ENCODE measurements around the gene ARHGDIA. TPM values are rescaled to one million over a fixed set of nuclear protein-coding genes. Genes with fewer than 3 reads are reported as not detected.
A peak's percentile ranks its signal among the peaks of the same experiment; 100 is the strongest.

The ARHGDIA gene
- total RNA-seq, 1 donor from 2014 or later: 314 TPM

GRCh38 chr17:81903896-81904599 lies 32.9 kb upstream of the ARHGDIA start:
- no peak for TF ChIP-seq CTCF (IDR thresholded peaks at IDR 0.05)
- Histone ChIP-seq H3K36me3 (peaks cover 14 to 44% of the 10 kb centered on the region in 2 donors), H3K27ac (no peak overlapping the region), H3K27me3 (no peaks in the 10 kb centered on the region), H3K9me3 (no peaks in the 10 kb centered on the region), H3K4me3 (no peak overlapping the region), H3K4me1 (peaks cover 5 to 10% of the 10 kb centered on the region in 2 donors)
- intact Hi-C loops (cut with DNase I): no loop called here
- no peak for DNase-seq (ENCODE audit: low spot score in 2 of 2)

- DNase-seq (ENCODE audit: low spot score in 2 of 2): no peak
- no peak for TF ChIP-seq CTCF (IDR thresholded peaks at IDR 0.05)
- Histone ChIP-seq H3K4me1 (peaks cover 5 to 10% of the 10 kb centered on the region in 2 donors), H3K27ac (no peak overlapping the region), H3K4me3 (no peak overlapping the region), H3K9me3 (no peaks in the 10 kb centered on the region), H3K36me3 (peaks cover 18 to 44% of the 10 kb centered on the region in 2 donors), H3K27me3 (no peaks in the 10 kb centered on the region)
- intact Hi-C loops (cut with DNase I): no loop called here
Measured at GRCh38 chr17:81903415-81903831, 32.3 kb upstream of the ARHGDIA start.

- H3K4me3 ChIP-seq: peak overlapping the region in 1 of 2 donors; percentile 65
- peaks cover 5 to 10% of the 10 kb centered on the region in 2 donors for H3K4me1 ChIP-seq
- no peaks in the 10 kb centered on the region for H3K9me3 ChIP-seq
- peak overlapping the region in 1 of 2 donors; percentile 14 for H3K27ac ChIP-seq
- H3K27me3 ChIP-seq: no peaks in the 10 kb centered on the region
- TF ChIP-seq CTCF (IDR thresholded peaks at IDR 0.05): no peak
- peaks cover 18 to 46% of the 10 kb centered on the region in 2 donors for H3K36me3 ChIP-seq
- DNase-seq (ENCODE audit: low spot score in 2 of 2): no peak
- intact Hi-C loops (cut with DNase I): no loop called here
Measured at GRCh38 chr17:81902653-81903414, 31.7 kb upstream of the ARHGDIA start.

GRCh38 chr17:81902023-81902652 lies 31.0 kb upstream of the ARHGDIA start, which contains the start of gene NPB:
Gene NPB (plus strand): TSS chr17:81902238. CDS start chr17:81902278, 40 bp downstream.
- Histone ChIP-seq H3K9me3 (no peaks in the 10 kb centered on the region), H3K27me3 (no peaks in the 10 kb centered on the region), H3K4me3 (peak within 1 kb of the TSS; percentile 44 to 65), H3K27ac (peak within 1 kb of the TSS in 1 of 2 donors; percentile 14), H3K4me1 (peaks cover 5 to 10% of the 10 kb centered on the region in 2 donors), H3K36me3 (peaks cover 18 to 53% of the 10 kb centered on the region in 2 donors)
- intact Hi-C loops (cut with DNase I): no loop called here
- DNase-seq (ENCODE audit: low spot score in 2 of 2): no peak
- no peak for TF ChIP-seq CTCF (IDR thresholded peaks at IDR 0.05)

- intact Hi-C loops (cut with DNase I): no loop called here
- peaks cover 19 to 56% of the 10 kb centered on the region in 2 donors for H3K36me3 ChIP-seq
Measured at GRCh38 chr17:81901167-81902022, 30.3 kb upstream of the ARHGDIA start.

More at GRCh38 chr17:81901167-81902022, 30.3 kb upstream of the ARHGDIA start:
- H3K9me3 ChIP-seq: no peaks in the 10 kb centered on the region
- H3K27me3 ChIP-seq: no peaks in the 10 kb centered on the region
- peaks cover 5 to 10% of the 10 kb centered on the region in 2 donors for H3K4me1 ChIP-seq
- H3K4me3 ChIP-seq: peak overlapping the region; percentile 44 to 65
- no peak for DNase-seq (ENCODE audit: low spot score in 2 of 2)
- no peak overlapping the region for H3K27ac ChIP-seq
- no peak for TF ChIP-seq CTCF (IDR thresholded peaks at IDR 0.05)

All from ascending aorta (tissue), 2 donors.